ENCODE measurements around the gene HOXD8.

Gene HOXD8

GRCh38 chr2:176118601-176119339, 10.7 kb upstream of the HOXD8 start:
- in situ Hi-C loops (cut with HindIII; ENCODE audit: low pct_unique_long_range_greater_than_20kb, low sequenced_read_pairs), result no loop called here
- peak; percentile 77 to 81 for DNase-seq (ENCODE audit: low read depth in 1 of 2, low spot score in 1 of 2)
- TF ChIP-seq JUND (IDR thresholded peaks at IDR 0.05; ENCODE audit: low read depth), result no peak

GRCh38 chr2:176120364-176121189, 8.9 kb upstream of the HOXD8 start:
- in situ Hi-C loops (cut with HindIII; ENCODE audit: low pct_unique_long_range_greater_than_20kb, low sequenced_read_pairs), result no loop called here
- no peak for TF ChIP-seq JUND (IDR thresholded peaks at IDR 0.05; ENCODE audit: low read depth)
- no peak for DNase-seq (ENCODE audit: low read depth in 1 of 2, low spot score in 1 of 2)

- no peak for DNase-seq (ENCODE audit: low read depth in 1 of 2, low spot score in 1 of 2)
- no peak for TF ChIP-seq JUND (IDR thresholded peaks at IDR 0.05; ENCODE audit: low read depth)
- in situ Hi-C loops (cut with HindIII; ENCODE audit: low pct_unique_long_range_greater_than_20kb, low sequenced_read_pairs), result no loop called here
Observed at GRCh38 chr2:176121190-176122051, 8.1 kb upstream of the HOXD8 start.

- in situ Hi-C loops (cut with HindIII; ENCODE audit: low pct_unique_long_range_greater_than_20kb, low sequenced_read_pairs), result no loop called here
- TF ChIP-seq JUND (IDR thresholded peaks at IDR 0.05; ENCODE audit: low read depth), result no peak
- no peak for DNase-seq (ENCODE audit: low read depth in 1 of 2, low spot score in 1 of 2)
Observed at GRCh38 chr2:176122052-176122682, 7.3 kb upstream of the HOXD8 start.

GRCh38 chr2:176122683-176123410, 6.7 kb upstream of the HOXD8 start, which contains the start of gene HOXD9:
TSS of gene HOXD9 (plus strand) at chr2:176122719. CDS start at chr2:176122769, 50 bp downstream.
- no peak for TF ChIP-seq JUND (IDR thresholded peaks at IDR 0.05; ENCODE audit: low read depth)
- in situ Hi-C loops (cut with HindIII; ENCODE audit: low pct_unique_long_range_greater_than_20kb, low sequenced_read_pairs), result no loop called here

GRCh38 chr2:176123411-176124109, 5.9 kb upstream of the HOXD8 start:
- DNase-seq (ENCODE audit: low read depth in 1 of 2, low spot score in 1 of 2), result no peak
- TF ChIP-seq JUND (IDR thresholded peaks at IDR 0.05; ENCODE audit: low read depth), result no peak
- in situ Hi-C loops (cut with HindIII; ENCODE audit: low pct_unique_long_range_greater_than_20kb, low sequenced_read_pairs), result no loop called here

More at GRCh38 chr2:176122683-176123410, 6.7 kb upstream of the HOXD8 start, which contains the start of gene HOXD9:
- no peak for DNase-seq (ENCODE audit: low read depth in 1 of 2, low spot score in 1 of 2)

GRCh38 chr2:176124110-176124946, 5.2 kb upstream of the HOXD8 start:
- in situ Hi-C loops (cut with HindIII; ENCODE audit: low pct_unique_long_range_greater_than_20kb, low sequenced_read_pairs), result no loop called here
- TF ChIP-seq JUND (IDR thresholded peaks at IDR 0.05; ENCODE audit: low read depth), result no peak
- no peak for DNase-seq (ENCODE audit: low read depth in 1 of 2, low spot score in 1 of 2)

- no peak for TF ChIP-seq JUND (IDR thresholded peaks at IDR 0.05; ENCODE audit: low read depth)
- in situ Hi-C loops (cut with HindIII; ENCODE audit: low pct_unique_long_range_greater_than_20kb, low sequenced_read_pairs), result no loop called here
Observed at GRCh38 chr2:176124947-176125771, 4.3 kb upstream of the HOXD8 start.

GRCh38 chr2:176125772-176126054, 3.8 kb upstream of the HOXD8 start:
- no peak for DNase-seq (ENCODE audit: low read depth in 1 of 2, low spot score in 1 of 2)
- TF ChIP-seq JUND (IDR thresholded peaks at IDR 0.05; ENCODE audit: low read depth), result no peak
- in situ Hi-C loops (cut with HindIII; ENCODE audit: low pct_unique_long_range_greater_than_20kb, low sequenced_read_pairs), result no loop called here

More at GRCh38 chr2:176124947-176125771, 4.3 kb upstream of the HOXD8 start:
- DNase-seq (ENCODE audit: low read depth in 1 of 2, low spot score in 1 of 2), result no peak

Data from T47D (cell line).